A673 (cell line): Measurements from ENCODE around the gene TOMM70.

Source experiments
- CTCF ChIP-seq: fragments of 300-800, 200-600 bp; sonication (generic); conservative IDR thresholded peaks from 2 replicates; pipeline ENCODE4 v1.5.1; 2017; ENCODE audit warnings: low read depth, mild to moderate bottlenecking, antibody characterized with exemption, low read length, moderate library complexity, mixed read lengths
- EZH2 ChIP-seq: fragments of 200-600 bp; sonication (generic); IDR thresholded peaks from 2 replicates; pipeline ENCODE4 v1.6.1; 2017; ENCODE audit warnings: borderline replicate concordance, low read depth, mild to moderate bottlenecking, mixed read lengths, antibody characterized with exemption, low read length; ENCODE audit not compliant: poor library complexity, severe bottlenecking

GRCh38 chr3:100325827-100326226 is 75.1 kb downstream of the TOMM70 start:
- TF ChIP-seq CTCF (no peak), EZH2 (no peak)
